Suprapubic skin (tissue), 4 donors: Measurements from ENCODE around the gene PLXDC2.

Source experiments
- EP300 ChIP-seq: sonication (generic); formaldehyde crosslinking; IDR thresholded peaks from one replicate; pipeline ENCODE4 v1.6.1; 2017; ENCODE audit warnings: antibody characterized with exemption
- POLR2A ChIP-seq, 2 donors: fragments of 450-650 bp; IDR thresholded peaks; one replicate each; pipeline ENCODE4 v1.6.1; 2017; ENCODE audit warnings: antibody characterized with exemption in 2 of 2, mild to moderate bottlenecking in 2 of 2, moderate library complexity in 2 of 2
- POLR2AphosphoS5 ChIP-seq, 3 donors: sonication (generic); formaldehyde crosslinking; IDR thresholded peaks; one replicate each; pipeline ENCODE4 v1.6.1; 2017; ENCODE audit warnings: antibody characterized with exemption in 3 of 3
- TF ChIP-seq, protein P1 (sequence below), 2 donors: fragments of 200-600 bp in 1 of 2; fragments of 450-650 bp in 1 of 2; sonication (generic) in 1 of 2; IDR thresholded peaks; one replicate each; pipeline ENCODE4 v1.5.1; 2016 to 2019; ENCODE audit warnings: antibody characterized with exemption in 2 of 2, mild to moderate bottlenecking in 1 of 2, moderate library complexity in 1 of 2

DNA sequence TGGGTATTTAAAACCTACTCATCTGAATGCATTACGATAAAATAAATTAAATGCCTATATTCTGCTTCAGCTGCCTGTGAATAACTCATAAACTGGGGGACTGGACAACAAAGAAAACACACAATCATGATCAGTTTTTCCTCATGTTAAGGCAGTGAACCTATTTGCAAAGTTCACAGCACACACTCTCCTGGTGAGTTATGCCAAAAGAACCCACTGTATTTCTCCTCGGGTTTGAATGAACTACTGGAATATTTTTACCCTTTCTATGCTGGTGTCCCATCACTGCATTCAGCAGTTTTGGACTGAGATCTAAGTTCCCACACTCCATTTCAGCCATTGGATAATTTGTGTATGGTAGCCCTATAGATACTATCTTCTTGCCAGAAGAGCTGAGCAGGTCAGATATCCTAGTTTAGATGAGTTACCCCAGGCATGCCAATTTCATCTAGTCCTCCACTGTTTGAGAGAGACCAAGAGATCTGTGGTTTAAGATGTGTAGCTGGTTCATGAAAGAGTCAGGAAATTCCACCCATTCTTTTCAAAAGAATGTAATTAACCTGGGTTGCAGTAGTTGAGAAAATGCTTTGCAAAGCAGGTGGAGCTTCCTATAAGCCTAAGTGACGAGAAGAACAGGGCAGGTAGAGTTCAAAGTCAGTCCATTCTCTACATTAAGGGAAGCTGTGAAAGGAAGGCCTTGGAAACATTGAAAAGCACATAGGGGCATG is 101.7 kb downstream of the PLXDC2 start:
- TF ChIP-seq, protein P1, sequence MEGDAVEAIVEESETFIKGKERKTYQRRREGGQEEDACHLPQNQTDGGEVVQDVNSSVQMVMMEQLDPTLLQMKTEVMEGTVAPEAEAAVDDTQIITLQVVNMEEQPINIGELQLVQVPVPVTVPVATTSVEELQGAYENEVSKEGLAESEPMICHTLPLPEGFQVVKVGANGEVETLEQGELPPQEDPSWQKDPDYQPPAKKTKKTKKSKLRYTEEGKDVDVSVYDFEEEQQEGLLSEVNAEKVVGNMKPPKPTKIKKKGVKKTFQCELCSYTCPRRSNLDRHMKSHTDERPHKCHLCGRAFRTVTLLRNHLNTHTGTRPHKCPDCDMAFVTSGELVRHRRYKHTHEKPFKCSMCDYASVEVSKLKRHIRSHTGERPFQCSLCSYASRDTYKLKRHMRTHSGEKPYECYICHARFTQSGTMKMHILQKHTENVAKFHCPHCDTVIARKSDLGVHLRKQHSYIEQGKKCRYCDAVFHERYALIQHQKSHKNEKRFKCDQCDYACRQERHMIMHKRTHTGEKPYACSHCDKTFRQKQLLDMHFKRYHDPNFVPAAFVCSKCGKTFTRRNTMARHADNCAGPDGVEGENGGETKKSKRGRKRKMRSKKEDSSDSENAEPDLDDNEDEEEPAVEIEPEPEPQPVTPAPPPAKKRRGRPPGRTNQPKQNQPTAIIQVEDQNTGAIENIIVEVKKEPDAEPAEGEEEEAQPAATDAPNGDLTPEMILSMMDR (IDR thresholded peaks at IDR 0.05), result no peak
- TF ChIP-seq POLR2AphosphoS5 (IDR thresholded peaks at IDR 0.05), result no peak
- no peak for TF ChIP-seq POLR2A (IDR thresholded peaks at IDR 0.05)
- TF ChIP-seq EP300, result no peak
